PC-9 (cell line): Measurements from ENCODE around the gene HMX3. TPM values are rescaled to one million over a fixed set of nuclear protein-coding genes. Genes with fewer than 3 reads are reported as not detected.

ENCODE experiments used
- BruUV-seq: library from RNA; stranded (reverse); fragments of 400-500 nt; replicated peaks from 2 replicates; lab custom pipeline; 2021; lab: Mats Ljungman, UMichigan
- CTCF ChIA-PET: fragments of 300-600 bp; sonication (Branson Sonifier 250); formaldehyde crosslinking; loops from one replicate; lab custom pipeline; 2022; ENCODE audit warnings: antibody characterized with exemption; lab: Charles Lee
- POLR2A ChIA-PET: fragments of 300-600 bp; sonication (Branson Sonifier 250); formaldehyde crosslinking; loops from one replicate; lab custom pipeline; 2022; ENCODE audit warnings: antibody characterized with exemption; ENCODE audit not compliant: unreplicated experiment; lab: Charles Lee
- DNase-seq, 2 experiments: peaks; one replicate each; pipeline versions ENCODE4 v3.0.0 to v3.0.0-alpha.2; 2015 to 2022; ENCODE audit warnings: mixed read lengths in 1 of 2
- H2AFZ ChIP-seq: fragments of 200-600 bp; sonication (generic); 2 replicates; pipeline ENCODE4 v1.8.1; 2017; ENCODE audit warnings: antibody characterized with exemption
- H3F3A ChIP-seq: fragments of 200-600 bp; sonication (generic); 2 replicates; pipeline ENCODE4 v1.8.1; 2017; ENCODE audit warnings: antibody characterized with exemption, mild to moderate bottlenecking, low read depth; ENCODE audit not compliant: insufficient read depth
- H3K27ac ChIP-seq: fragments of 200-600 bp; sonication (generic); 2 replicates; pipeline ENCODE4 v1.6.1; 2016; ENCODE audit warnings: mixed run types
- H3K27me3 ChIP-seq: fragments of 200-600 bp; sonication (generic); 2 replicates; pipeline ENCODE4 v1.6.1; 2016; ENCODE audit warnings: low read depth, mixed run types; ENCODE audit not compliant: insufficient read depth
- H3K36me3 ChIP-seq: fragments of 200-600 bp; sonication (generic); 2 replicates; pipeline ENCODE4 v1.6.1; 2016; ENCODE audit warnings: low read depth, mixed run types
- H3K4me1 ChIP-seq: fragments of 200-600 bp; sonication (generic); replicated peaks from 2 replicates; pipeline ENCODE4 v1.6.1; 2016; ENCODE audit warnings: mixed run types; ENCODE audit not compliant: insufficient read depth
- H3K4me2 ChIP-seq: fragments of 200-600 bp; sonication (generic); 2 replicates; pipeline ENCODE4 v1.6.1; 2017; ENCODE audit warnings: mixed run types
- H3K4me3 ChIP-seq: fragments of 200-600 bp; sonication (generic); 2 replicates; pipeline ENCODE4 v1.6.1; 2016; ENCODE audit warnings: mixed run types
- H3K79me2 ChIP-seq: fragments of 200-600 bp; sonication (generic); 2 replicates; pipeline ENCODE4 v1.6.1; 2017; ENCODE audit warnings: low read depth, mixed run types
- H3K9me2 ChIP-seq: fragments of 200-600 bp; sonication (generic); 2 replicates; pipeline ENCODE4 v1.8.1; 2017; ENCODE audit warnings: mild to moderate bottlenecking; ENCODE audit not compliant: insufficient read depth
- H3K9me3 ChIP-seq: fragments of 200-600 bp; sonication (generic); 2 replicates; pipeline ENCODE4 v1.8.1; 2016; ENCODE audit warnings: low read depth; ENCODE audit not compliant: insufficient read depth
- H4K20me1 ChIP-seq: fragments of 200-600 bp; sonication (generic); 2 replicates; pipeline ENCODE4 v1.8.1; 2017; ENCODE audit not compliant: insufficient read depth
- EZH2 ChIP-seq: fragments of 200-600 bp; sonication (generic); IDR thresholded peaks from 2 replicates; pipeline ENCODE4 v1.8.0; 2017; ENCODE audit warnings: antibody characterized with exemption, low read depth
- intact Hi-C: fragments of 100-400 bp; cut with micrococcal nuclease; formaldehyde crosslinking; loops from one replicate; pipeline ENCODE4 v1.10.0; 2022; ENCODE audit not compliant: unreplicated experiment
- total RNA-seq: library from RNA; stranded (reverse); gene quantifications from 2 replicates; pipeline ENCODE4 v1.2.3, GENCODE V29; 2021
- TF ChIP-seq, protein P1 (sequence below): fragments of 200-600 bp; sonication (generic); conservative IDR thresholded peaks from 2 replicates; pipeline ENCODE4 v1.6.1; 2017; ENCODE audit warnings: mixed run types, antibody characterized with exemption, mild to moderate bottlenecking, moderate library complexity

The HMX3 gene
- total RNA-seq, 1 experiment from 2014 or later, result not detected

DNA sequence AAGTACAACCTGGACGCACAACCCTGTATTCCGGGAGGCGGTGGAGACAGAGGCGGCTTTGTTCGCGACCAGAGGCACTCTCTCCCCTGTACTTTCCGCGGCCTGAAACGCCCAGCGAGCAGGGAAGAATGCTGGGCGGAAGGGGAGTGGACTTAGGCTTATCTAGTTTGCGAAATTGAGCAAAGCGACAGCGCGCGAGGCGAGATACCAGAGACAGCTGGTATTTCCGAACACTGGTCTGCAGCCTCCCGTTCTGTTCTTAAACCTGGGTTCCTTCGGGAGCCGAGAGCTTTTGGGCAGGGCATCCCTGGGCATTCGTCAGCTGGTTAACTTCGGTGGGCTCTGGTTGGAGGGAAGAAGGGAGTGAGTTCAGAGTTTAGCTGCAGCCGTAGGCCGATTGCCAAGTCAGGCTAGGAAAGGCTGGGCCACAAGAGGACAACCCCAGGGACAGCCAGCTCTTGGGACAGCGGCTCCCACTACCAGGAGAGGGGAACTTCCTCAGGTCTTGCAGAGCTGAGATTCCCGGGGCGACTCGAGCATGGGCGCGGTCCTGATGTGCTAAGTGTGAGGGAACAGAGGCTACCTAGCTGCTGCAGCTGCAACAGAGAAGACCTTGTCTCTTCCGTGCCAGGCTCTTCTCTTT lies 3.9 kb downstream of the HMX3 start:
- Histone ChIP-seq H3K9me2 (no peaks in the 10 kb centered on the region), H3K4me2 (peak overlapping the region; percentile 76), H3K27me3 (0 out of 2 replicates have a peak, but pooled peaks cover 4% of the 10 kb centered on the region), H3F3A (no peaks in the 10 kb centered on the region), H2AFZ (peak overlapping the region; percentile 55; the same call in 1 of the 2 replicates), H3K9me3 (no peaks in the 10 kb centered on the region), H3K4me3 (peak overlapping the region; percentile 41; the same call in 1 of the 2 replicates), H3K27ac (no peak overlapping the region), H3K36me3 (no peaks in the 10 kb centered on the region), H4K20me1 (no peaks in the 10 kb centered on the region), H3K79me2 (no peaks in the 10 kb centered on the region), H3K4me1 (no peaks in the 10 kb centered on the region)
- ChIA-PET POLR2A (interaction anchor here (0.7 kb wide), 1 partner anchor 304 kb away, joined by 5 read pairs; no protein-coding TSS in a partner anchor), CTCF (no interaction called here)
- BruUV-seq, result no TSS peak
- intact Hi-C loops, result no loop called here
- DNase-seq, result peak; percentile 31 to 43
- TF ChIP-seq, protein P1, sequence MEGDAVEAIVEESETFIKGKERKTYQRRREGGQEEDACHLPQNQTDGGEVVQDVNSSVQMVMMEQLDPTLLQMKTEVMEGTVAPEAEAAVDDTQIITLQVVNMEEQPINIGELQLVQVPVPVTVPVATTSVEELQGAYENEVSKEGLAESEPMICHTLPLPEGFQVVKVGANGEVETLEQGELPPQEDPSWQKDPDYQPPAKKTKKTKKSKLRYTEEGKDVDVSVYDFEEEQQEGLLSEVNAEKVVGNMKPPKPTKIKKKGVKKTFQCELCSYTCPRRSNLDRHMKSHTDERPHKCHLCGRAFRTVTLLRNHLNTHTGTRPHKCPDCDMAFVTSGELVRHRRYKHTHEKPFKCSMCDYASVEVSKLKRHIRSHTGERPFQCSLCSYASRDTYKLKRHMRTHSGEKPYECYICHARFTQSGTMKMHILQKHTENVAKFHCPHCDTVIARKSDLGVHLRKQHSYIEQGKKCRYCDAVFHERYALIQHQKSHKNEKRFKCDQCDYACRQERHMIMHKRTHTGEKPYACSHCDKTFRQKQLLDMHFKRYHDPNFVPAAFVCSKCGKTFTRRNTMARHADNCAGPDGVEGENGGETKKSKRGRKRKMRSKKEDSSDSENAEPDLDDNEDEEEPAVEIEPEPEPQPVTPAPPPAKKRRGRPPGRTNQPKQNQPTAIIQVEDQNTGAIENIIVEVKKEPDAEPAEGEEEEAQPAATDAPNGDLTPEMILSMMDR, result no peak
- no peak for TF ChIP-seq EZH2

- H3K4me3 ChIP-seq, result no peak overlapping the region
- POLR2A ChIA-PET, result interaction anchor here (0.7 kb wide), 1 partner anchor 305 kb away, joined by 5 read pairs; no protein-coding TSS in a partner anchor
- H3K9me3 ChIP-seq, result no peaks in the 10 kb centered on the region
- no peaks in the 10 kb centered on the region for H3K36me3 ChIP-seq
- H3K4me2 ChIP-seq, result no peak overlapping the region
- CTCF ChIA-PET, result no interaction called here
- DNase-seq, result no peak
- no peaks in the 10 kb centered on the region for H3K4me1 ChIP-seq
- H3K79me2 ChIP-seq, result no peaks in the 10 kb centered on the region
- BruUV-seq, result no TSS peak
- no peaks in the 10 kb centered on the region for H3K9me2 ChIP-seq
- H2AFZ ChIP-seq, result no peak overlapping the region
- 0 out of 2 replicates have a peak, but pooled peaks cover 4% of the 10 kb centered on the region for H3K27me3 ChIP-seq
- no peak overlapping the region for H3K27ac ChIP-seq
- intact Hi-C loops, result no loop called here
- no peaks in the 10 kb centered on the region for H3F3A ChIP-seq
- H4K20me1 ChIP-seq, result no peaks in the 10 kb centered on the region
- TF ChIP-seq, protein P1, result no peak
- no peak for TF ChIP-seq EZH2
These were observed 4.6 kb downstream of the HMX3 start for GRCh38 chr10:123140164-123140982.

GRCh38 chr10:123140983-123141390 lies 5.2 kb downstream of the HMX3 start:
- no peaks in the 10 kb centered on the region for H4K20me1 ChIP-seq
- no peak overlapping the region for H3K27ac ChIP-seq
- CTCF ChIA-PET, result no interaction called here
- no peak overlapping the region for H3K4me2 ChIP-seq
- DNase-seq, result no peak
- H3K79me2 ChIP-seq, result no peaks in the 10 kb centered on the region
- no peaks in the 10 kb centered on the region for H3K9me2 ChIP-seq
- H2AFZ ChIP-seq, result no peak overlapping the region
- H3K27me3 ChIP-seq, result 0 out of 2 replicates have a peak, but pooled peaks cover 6% of the 10 kb centered on the region
- POLR2A ChIA-PET, result no interaction called here
- no peak overlapping the region for H3K4me3 ChIP-seq
- intact Hi-C loops, result no loop called here
- no peaks in the 10 kb centered on the region for H3K9me3 ChIP-seq
- no peaks in the 10 kb centered on the region for H3K4me1 ChIP-seq
- no peaks in the 10 kb centered on the region for H3K36me3 ChIP-seq
- H3F3A ChIP-seq, result no peaks in the 10 kb centered on the region
- TF ChIP-seq, protein P1, result no peak
- no peak for TF ChIP-seq EZH2
- BruUV-seq, result no TSS peak
